IMR-90 (cell line): ENCODE measurements around the gene FAM20A. TPM values are rescaled to one million over a fixed set of nuclear protein-coding genes. Genes with fewer than 3 reads are reported as not detected.

Experiments used
- ATAC-seq: fragments of 200-7000 bp; cut with Tn5 transposase; 2 replicates; pipeline ENCODE4 v1.9.1; 2020; ENCODE audit warnings: low read depth, mild to moderate bottlenecking, moderate library complexity
- BruUV-seq: library from RNA; stranded (reverse); fragments of 400-500 nt; replicated peaks from 2 replicates; lab custom pipeline; 2021; lab: Mats Ljungman, UMichigan
- CTCF ChIA-PET: fragments of 300-600 bp; formaldehyde crosslinking; extraction: SDS; loops from one replicate; lab custom pipeline; 2021; ENCODE audit warnings: antibody characterized with exemption; lab: Yijun Ruan, JAX
- POLR2A ChIA-PET: fragments of 300-600 bp; sonication (Branson Sonifier 250); formaldehyde crosslinking; loops from one replicate; lab custom pipeline; 2022; ENCODE audit warnings: antibody characterized with exemption; ENCODE audit not compliant: unreplicated experiment; lab: Charles Lee
- DNase-seq: peaks from one replicate; pipeline ENCODE4 v3.0.0; 2013
- H2AFZ ChIP-seq: replicated peaks from 2 replicates; pipeline ENCODE3; 2013; ENCODE audit warnings: low read length, mild to moderate bottlenecking; ENCODE audit not compliant: poor library complexity
- H2AK5ac ChIP-seq: 2 replicates; pipeline ENCODE4 v1.6.1; 2013; ENCODE audit warnings: low read depth, low read length, inconsistent platforms
- H2AK9ac ChIP-seq: replicated peaks from 2 replicates; pipeline ENCODE3; 2013; ENCODE audit warnings: mild to moderate bottlenecking, low read depth, low read length, moderate library complexity; ENCODE audit not compliant: poor library complexity
- H2BK120ac ChIP-seq: 2 replicates; pipeline ENCODE4 v1.6.1; 2013; ENCODE audit warnings: low read depth, low read length, inconsistent platforms
- H2BK15ac ChIP-seq: 3 replicates; pipeline ENCODE4 v1.6.1; 2013; ENCODE audit warnings: low read depth, low read length, inconsistent platforms
- H2BK20ac ChIP-seq: 2 replicates; pipeline ENCODE4 v1.6.1; 2013; ENCODE audit warnings: low read depth, mild to moderate bottlenecking, inconsistent platforms, low read length, moderate library complexity
- H2BK5ac ChIP-seq: 2 replicates; pipeline ENCODE4 v1.6.1; 2013; ENCODE audit warnings: mild to moderate bottlenecking, low read depth, low read length, inconsistent platforms; ENCODE audit not compliant: poor library complexity, severe bottlenecking
- H3K14ac ChIP-seq: replicated peaks from 2 replicates; pipeline ENCODE4 v1.6.1; 2013; ENCODE audit warnings: low read depth, low read length, inconsistent platforms
- H3K18ac ChIP-seq: 2 replicates; pipeline ENCODE4 v1.6.1; 2013; ENCODE audit warnings: low read depth, low read length, control low read depth
- H3K23ac ChIP-seq: 2 replicates; pipeline ENCODE4 v1.6.1; 2013; ENCODE audit warnings: low read depth, low read length, inconsistent platforms
- H3K27ac ChIP-seq: 2 replicates; pipeline ENCODE4 v1.5.1; 2013; ENCODE audit warnings: mild to moderate bottlenecking, control low read depth, low read length; ENCODE audit not compliant: insufficient read depth
- H3K27me3 ChIP-seq: 2 replicates; pipeline ENCODE4 v1.6.1; 2013; ENCODE audit warnings: low read length; ENCODE audit not compliant: control insufficient read depth, insufficient read depth
- H3K36me3 ChIP-seq: 2 replicates; pipeline ENCODE4 v1.6.1; 2013; ENCODE audit warnings: low read length, mixed read lengths; ENCODE audit not compliant: control insufficient read depth, insufficient read depth
- H3K4ac ChIP-seq: 2 replicates; pipeline ENCODE4 v1.6.1; 2013; ENCODE audit warnings: low read depth, low read length, inconsistent platforms
- H3K4me1 ChIP-seq: 2 replicates; pipeline ENCODE4 v1.6.1; 2013; ENCODE audit warnings: low read length, mixed read lengths; ENCODE audit not compliant: control insufficient read depth, insufficient read depth
- H3K4me2 ChIP-seq: 2 replicates; pipeline ENCODE4 v1.6.1; 2013; ENCODE audit warnings: low read depth, mild to moderate bottlenecking, control low read depth, low read length, moderate library complexity
- H3K4me3 ChIP-seq: 2 replicates; pipeline ENCODE4 v1.5.1; 2013; ENCODE audit warnings: low read depth, mild to moderate bottlenecking, control low read depth, low read length, moderate library complexity; ENCODE audit not compliant: insufficient read depth
- H3K56ac ChIP-seq: 2 replicates; pipeline ENCODE4 v1.6.1; 2013; ENCODE audit warnings: low read length, inconsistent platforms; ENCODE audit not compliant: insufficient read depth; ENCODE audit errors: extremely low read depth
- H3K79me1 ChIP-seq, 2 experiments: 2 replicates each; pipeline ENCODE4 v1.6.1; 2013; ENCODE audit warnings: low read length in 2 of 2, inconsistent platforms in 1 of 2, low read depth in 1 of 2
- H3K9ac ChIP-seq: 2 replicates; pipeline ENCODE4 v1.6.1; 2013; ENCODE audit warnings: low read depth, low read length, control low read depth
- H3K9me1 ChIP-seq: 2 replicates; pipeline ENCODE4 v1.6.1; 2013; ENCODE audit warnings: low read length, inconsistent platforms; ENCODE audit not compliant: insufficient read depth
- H3K9me3 ChIP-seq: 2 replicates; pipeline ENCODE4 v1.6.1; 2013; ENCODE audit warnings: low read length; ENCODE audit not compliant: control insufficient read depth, insufficient read depth
- H4K20me1 ChIP-seq: 2 replicates; pipeline ENCODE4 v1.6.1; 2013; ENCODE audit warnings: low read length, inconsistent platforms; ENCODE audit not compliant: insufficient read depth
- H4K5ac ChIP-seq: 2 replicates; pipeline ENCODE4 v1.6.1; 2013; ENCODE audit warnings: mild to moderate bottlenecking, low read depth, low read length, control low read depth
- H4K8ac ChIP-seq, 2 experiments: 2 replicates each; pipeline ENCODE4 v1.6.1; 2013; ENCODE audit warnings: low read depth in 2 of 2, low read length in 2 of 2, control low read depth in 1 of 2, inconsistent platforms in 1 of 2
- H4K91ac ChIP-seq: 2 replicates; pipeline ENCODE4 v1.6.1; 2013; ENCODE audit warnings: low read depth, low read length, inconsistent platforms; ENCODE audit not compliant: insufficient read depth
- BHLHE40 ChIP-seq: fragments of 150-350 bp; IDR thresholded peaks from 2 replicates; pipeline ENCODE4 v1.6.1; 2016; ENCODE audit warnings: mild to moderate bottlenecking, low read depth, low read length
- CHD1 ChIP-seq: IDR thresholded peaks from 2 replicates; pipeline ENCODE4 v1.6.1; 2012; ENCODE audit warnings: low read depth, low read length, improper control_type of control experiment
- CTCF ChIP-seq: conservative IDR thresholded peaks from 2 replicates; pipeline ENCODE4 v1.5.1; 2012; ENCODE audit warnings: mild to moderate bottlenecking, low read depth, low read length, improper control_type of control experiment
- FOS ChIP-seq: fragments of 150-350 bp; IDR thresholded peaks from 2 replicates; pipeline ENCODE4 v1.6.1; 2016; ENCODE audit warnings: low read depth, low read length
- MAFK ChIP-seq: IDR thresholded peaks from 2 replicates; pipeline ENCODE4 v1.6.1; 2012; ENCODE audit warnings: low read depth, low read length, improper control_type of control experiment
- MXI1 ChIP-seq: IDR thresholded peaks from 2 replicates; pipeline ENCODE4 v1.6.1; 2012; ENCODE audit warnings: low read depth, mild to moderate bottlenecking, low read length, moderate library complexity, borderline replicate concordance
- NFE2L2 ChIP-seq: fragments of 150-350 bp; IDR thresholded peaks from 2 replicates; pipeline ENCODE4 v1.6.1; 2016; ENCODE audit warnings: low read depth, mild to moderate bottlenecking, low read length
- RAD21 ChIP-seq: IDR thresholded peaks from 2 replicates; pipeline ENCODE4 v1.6.1; 2012; ENCODE audit warnings: low read length, improper control_type of control experiment
- RCOR1 ChIP-seq: IDR thresholded peaks from 2 replicates; pipeline ENCODE4 v1.6.1; 2012; ENCODE audit warnings: mild to moderate bottlenecking, low read length, improper control_type of control experiment; ENCODE audit not compliant: insufficient replicate concordance
- WGBS, 2 experiments: methylation state at CpG; one replicate each; pipeline versions ENCODE4 v1.1.5 to v1.1.7; 2013; ENCODE audit warnings: missing lambda C conversion rate in 2 of 2; ENCODE audit not compliant: insufficient read length in 1 of 2; ENCODE audit errors: extremely low coverage in 2 of 2; 5-methylcytosine and 5-hydroxymethylcytosine counted together
- dilution Hi-C: fragments of 300-500 bp; cut with HindIII; formaldehyde crosslinking; loops from one replicate; pipeline ENCODE4 v1.14.3; 2018; ENCODE audit warnings: low sequenced_read_pairs; ENCODE audit not compliant: unreplicated experiment
- in situ Hi-C: fragments of 300-500 bp; cut with MboI; formaldehyde crosslinking; loops from 3 replicates; pipeline ENCODE4 v1.14.3; 2019; ENCODE audit warnings: low sequenced_read_pairs, inconsistent platforms, mixed read lengths
- intact Hi-C: fragments of 100-400 bp; cut with micrococcal nuclease; formaldehyde crosslinking; loops from 2 replicates; pipeline ENCODE4 v1.10.0; 2022
- polyA plus RNA-seq, 3 experiments: library from polyadenylated mRNA; depleted of rRNA; stranded (reverse); fragments of >200 nt; gene quantifications; 2 replicates each; pipeline ENCODE4 v1.2.3, GENCODE V29; 2012; ENCODE audit warnings: low replicate concordance in 1 of 3
- total RNA-seq: library from RNA; depleted of rRNA; stranded (reverse); fragments of >200 nt; gene quantifications from 2 replicates; pipeline ENCODE4 v1.2.3, GENCODE V29; 2012
- TF ChIP-seq, protein P1 (sequence below): fragments of 150-350 bp; IDR thresholded peaks from 2 replicates; pipeline ENCODE4 v1.6.1; 2016; ENCODE audit warnings: low read depth, mild to moderate bottlenecking, low read length, moderate library complexity, borderline replicate concordance
- TF ChIP-seq, protein P2 (sequence below): fragments of 150-350 bp; IDR thresholded peaks from 2 replicates; pipeline ENCODE4 v1.6.1; 2017; ENCODE audit warnings: mild to moderate bottlenecking, antibody characterized with exemption, low read length, low read depth

FAM20A gene
- total and polyA plus RNA-seq, 2 of the 4 experiments (the other 2 are of a cell fraction): not detected

GRCh38 chr17:68531252-68531651 lies 69.9 kb downstream of the FAM20A start:
- WGBS, 2 experiments: no CpG with 5 or more reads among the region's 4 CpGs
- Histone ChIP-seq H4K5ac (no peak overlapping the region), H3K56ac (no peak overlapping the region), H3K27me3 (no peaks in the 10 kb centered on the region), H3K4me3 (no peak overlapping the region), H4K91ac (no peak overlapping the region), H3K18ac (no peak overlapping the region), H3K9me3 (no peaks in the 10 kb centered on the region), H3K36me3 (peaks cover 41% of the 10 kb centered on the region), H4K20me1 (no peaks in the 10 kb centered on the region), H3K4me1 (no peaks in the 10 kb centered on the region), H3K23ac (no peak overlapping the region), H2AK9ac (no peak overlapping the region), H3K4me2 (no peak overlapping the region), H2BK15ac (no peak overlapping the region), H3K79me1 (peaks cover 7 to 10% of the 10 kb centered on the region in 2 experiments; a peak in 3 of 4 replicates), H3K9me1 (no peaks in the 10 kb centered on the region), H2BK20ac (no peak overlapping the region), H2AFZ (no peak overlapping the region), H3K14ac (no peak overlapping the region), H3K27ac (no peak overlapping the region), H3K4ac (no peak overlapping the region), H2AK5ac (no peak overlapping the region), H3K9ac (no peak overlapping the region), H2BK5ac (no peak overlapping the region), H4K8ac (no peak overlapping the region), H2BK120ac (no peak overlapping the region)
- ATAC-seq: no peak
- in situ Hi-C loops: loop anchor here (5.0 to 10.0 kb wide), 2 partner anchors 231 to 714 kb away; no protein-coding TSS in a partner anchor
- BruUV-seq: no TSS peak
- dilution Hi-C loops: no loop called here
- DNase-seq: no peak
- POLR2A ChIA-PET: no interaction called here
- TF ChIP-seq FOS: no peak
- TF ChIP-seq, protein P1, sequence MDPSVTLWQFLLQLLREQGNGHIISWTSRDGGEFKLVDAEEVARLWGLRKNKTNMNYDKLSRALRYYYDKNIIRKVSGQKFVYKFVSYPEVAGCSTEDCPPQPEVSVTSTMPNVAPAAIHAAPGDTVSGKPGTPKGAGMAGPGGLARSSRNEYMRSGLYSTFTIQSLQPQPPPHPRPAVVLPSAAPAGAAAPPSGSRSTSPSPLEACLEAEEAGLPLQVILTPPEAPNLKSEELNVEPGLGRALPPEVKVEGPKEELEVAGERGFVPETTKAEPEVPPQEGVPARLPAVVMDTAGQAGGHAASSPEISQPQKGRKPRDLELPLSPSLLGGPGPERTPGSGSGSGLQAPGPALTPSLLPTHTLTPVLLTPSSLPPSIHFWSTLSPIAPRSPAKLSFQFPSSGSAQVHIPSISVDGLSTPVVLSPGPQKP: no peak
- no peak for TF ChIP-seq MAFK
- TF ChIP-seq, protein P2, sequence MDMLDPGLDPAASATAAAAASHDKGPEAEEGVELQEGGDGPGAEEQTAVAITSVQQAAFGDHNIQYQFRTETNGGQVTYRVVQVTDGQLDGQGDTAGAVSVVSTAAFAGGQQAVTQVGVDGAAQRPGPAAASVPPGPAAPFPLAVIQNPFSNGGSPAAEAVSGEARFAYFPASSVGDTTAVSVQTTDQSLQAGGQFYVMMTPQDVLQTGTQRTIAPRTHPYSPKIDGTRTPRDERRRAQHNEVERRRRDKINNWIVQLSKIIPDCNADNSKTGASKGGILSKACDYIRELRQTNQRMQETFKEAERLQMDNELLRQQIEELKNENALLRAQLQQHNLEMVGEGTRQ: no peak
- no peak for TF ChIP-seq NFE2L2
- no peak for TF ChIP-seq RAD21
- TF ChIP-seq CTCF: no peak
- no peak for TF ChIP-seq MXI1
- TF ChIP-seq RCOR1: no peak
- no peak for TF ChIP-seq BHLHE40
- no peak for TF ChIP-seq CHD1
- intact Hi-C loops: loop anchor here (5.0 kb wide), 1 partner anchor 81 kb away; no protein-coding TSS in a partner anchor
- CTCF ChIA-PET: no interaction called here
